Placental epithelial cell (primary cell): Measurements from ENCODE around the gene BIK. TPM values are rescaled to one million over a fixed set of nuclear protein-coding genes. Genes with fewer than 3 reads are reported as not detected.

Source experiments
- total RNA-seq: library from RNA; depleted of rRNA; stranded (reverse); fragments of >200 nt; gene quantifications from 2 replicates; pipeline ENCODE4 v1.2.3, GENCODE V29; 2012

Gene BIK
- 1.5 and 3.5 TPM in 2 replicates for total RNA-seq

DNA sequence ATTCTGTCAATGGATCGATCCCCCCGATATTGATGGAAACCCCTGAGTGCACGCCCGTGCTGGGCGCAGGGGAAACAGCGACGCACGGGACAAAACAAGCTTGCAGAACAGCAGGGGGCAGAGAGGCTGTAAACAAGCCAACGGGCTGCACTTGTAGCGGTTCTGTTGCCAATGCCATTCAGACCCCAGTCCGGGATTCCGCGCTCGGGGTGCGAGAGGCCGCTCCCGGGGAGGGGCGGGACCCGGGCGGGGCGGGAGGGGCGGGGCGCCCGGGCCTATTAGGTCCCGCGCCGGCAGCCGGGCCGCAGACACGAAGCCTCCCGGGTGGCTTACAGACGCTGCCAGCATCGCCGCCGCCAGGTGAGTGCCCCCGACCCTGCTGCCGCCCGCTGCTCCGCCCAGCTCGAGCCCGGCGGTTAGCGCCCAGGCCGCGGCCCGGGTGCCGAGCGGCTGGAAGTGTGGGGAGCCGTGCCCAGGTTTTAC lies at the start of gene BIK:
TSS of gene BIK (plus strand) at position 307 of the 483 bp plus-strand sequence. CDS start 13,273 bp downstream, outside the sequence.

GRCh38 chr22:43088984-43089717 lies 21.4 kb upstream of the BIK start, which contains the start of gene TTLL1:
Gene TTLL1 (minus strand): TSS chr22:43089391. CDS start chr22:43075586, 13,805 bp downstream.

GRCh38 chr22:43142880-43143562 lies 32.5 kb downstream of the BIK start, which contains the start of gene MCAT:
Gene MCAT (minus strand): TSS chr22:43143398. CDS start chr22:43143348, 50 bp downstream.

DNA sequence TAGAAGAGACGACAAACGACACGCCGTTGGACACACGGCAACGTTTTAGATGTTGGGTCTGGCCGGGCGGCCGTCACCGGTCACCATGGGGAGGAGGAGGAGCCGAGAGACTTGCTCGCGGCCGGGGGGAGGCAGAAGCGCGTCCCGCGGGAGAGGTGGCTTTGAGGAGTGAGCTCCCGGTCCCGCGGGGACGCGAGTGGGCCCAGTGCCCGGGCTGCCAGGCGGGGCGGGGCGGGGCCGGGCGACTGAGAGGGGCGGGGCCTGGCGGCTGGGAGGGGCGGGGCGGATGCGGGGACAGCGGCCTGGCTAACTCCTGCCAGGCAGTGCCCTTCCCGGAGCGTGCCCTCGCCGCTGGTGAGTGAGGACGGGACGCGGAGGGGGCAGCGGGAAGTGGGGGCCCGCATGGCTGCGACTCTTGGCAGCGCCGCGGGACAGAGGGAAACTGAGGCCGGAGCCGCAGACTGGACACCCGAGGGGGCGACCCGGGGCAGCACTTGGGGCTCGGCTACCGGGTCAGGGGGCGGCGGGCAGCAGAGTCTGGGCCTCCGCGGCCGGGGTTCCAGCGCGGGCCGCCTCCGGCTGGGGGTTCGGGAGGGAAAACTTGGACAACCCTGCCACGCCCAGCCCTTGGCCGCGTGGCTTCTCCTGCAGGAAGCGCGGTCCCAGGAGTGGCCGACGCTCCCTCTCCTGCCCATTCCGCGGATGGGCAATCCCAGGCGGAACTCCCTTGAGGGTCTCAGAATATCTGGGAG lies 40.9 kb downstream of the BIK start, which contains the start of gene TSPO:
TSS of gene TSPO (plus strand) at position 309 of the 752 bp plus-strand sequence. CDS start 7,680 bp downstream, outside the sequence.

Other genes with a start within 250 kb of the BIK start
- gene PACSIN2, start 95.6 kb upstream of the BIK start, total RNA-seq, result 72.2 and 114 TPM in 2 replicates
- 7.6 and 16.1 TPM in 2 replicates for gene TTLL1, start 21.4 kb upstream of the BIK start, total RNA-seq
- 13.0 and 15.4 TPM in 2 replicates for gene MCAT, start 32.6 kb downstream of the BIK start, total RNA-seq
- 129 and 155 TPM in 2 replicates for gene TSPO, start 40.8 kb downstream of the BIK start, total RNA-seq
- 19.6 and 37.7 TPM in 2 replicates for gene TTLL12, start 76.4 kb downstream of the BIK start, total RNA-seq
- under 0.01 TPM in 1 of 2 replicates, not detected in the other for gene SCUBE1, start 232.6 kb downstream of the BIK start, total RNA-seq